GM21390 (cell line): Measurements from ENCODE around the gene NIF3L1.
"Not testable (repeated sequence)": the region's sequence is repeated elsewhere in the genome, so short reads cannot be mapped to it uniquely, and the experiment has no call there.

Experiments used
- ATAC-seq: cut with Tn5 transposase; IDR thresholded peaks from one replicate; pipeline ENCODE4 v1.9.1; 2021; ENCODE audit not compliant: unreplicated experiment

The NIF3L1 gene

GRCh38 chr2:200871151-200871550 is 18.0 kb upstream of the NIF3L1 start:
- no peak for ATAC-seq

- ATAC-seq, result no peak
Measured at GRCh38 chr2:200873560-200873959, 15.6 kb upstream of the NIF3L1 start.

- ATAC-seq, result no peak
Measured at GRCh38 chr2:200877443-200877842, 11.7 kb upstream of the NIF3L1 start.

- ATAC-seq, result no peak
Measured at GRCh38 chr2:200878289-200878880, 10.8 kb upstream of the NIF3L1 start.

GRCh38 chr2:200881715-200882249 is 7.4 kb upstream of the NIF3L1 start:
- not testable (repeated sequence) for ATAC-seq

GRCh38 chr2:200899482-200899881 is 10.3 kb downstream of the NIF3L1 start:
- no peak for ATAC-seq

- peak; percentile 98 for ATAC-seq
Measured at GRCh38 chr2:200901459-200902072, 12.4 kb downstream of the NIF3L1 start.

GRCh38 chr2:200905618-200906296 is 16.6 kb downstream of the NIF3L1 start:
- peak; percentile 59 for ATAC-seq

- ATAC-seq, result no peak
Measured at GRCh38 chr2:200909958-200910357, 20.8 kb downstream of the NIF3L1 start.

- ATAC-seq, result no peak
Measured at GRCh38 chr2:200913654-200914053, 24.5 kb downstream of the NIF3L1 start.

- ATAC-seq, result no peak
Measured at GRCh38 chr2:200922439-200922838, 33.3 kb downstream of the NIF3L1 start.

GRCh38 chr2:200929334-200930249 is 40.4 kb downstream of the NIF3L1 start:
- ATAC-seq, result no peak

- no peak for ATAC-seq
Measured at GRCh38 chr2:200930947-200931626, 41.9 kb downstream of the NIF3L1 start.

GRCh38 chr2:200939832-200940231 is 50.7 kb downstream of the NIF3L1 start:
- no peak for ATAC-seq

GRCh38 chr2:200943527-200944105 is 54.4 kb downstream of the NIF3L1 start:
- no peak for ATAC-seq

- ATAC-seq, result no peak
Measured at GRCh38 chr2:200944467-200945394, 55.6 kb downstream of the NIF3L1 start.

GRCh38 chr2:200945395-200945729 is 56.2 kb downstream of the NIF3L1 start:
- ATAC-seq, result no peak

GRCh38 chr2:200950378-200950777 is 61.2 kb downstream of the NIF3L1 start:
- ATAC-seq, result no peak
